Neural progenitor cell (in vitro differentiated cells): ENCODE data around the gene MYL10.

Experiments
- CTCF ChIP-seq: fragments of 200-600 bp; sonication (generic); IDR thresholded peaks from 2 replicates; pipeline ENCODE4 v1.5.1; 2017; ENCODE audit warnings: antibody characterized with exemption, mild to moderate bottlenecking
- EZH2 ChIP-seq: fragments of 200-600 bp; sonication (generic); IDR thresholded peaks from 2 replicates; pipeline ENCODE4 v1.6.1; 2017; ENCODE audit warnings: antibody characterized with exemption, mild to moderate bottlenecking, moderate library complexity
- EZH2phosphoT487 ChIP-seq: fragments of 200-600 bp; sonication (generic); IDR thresholded peaks from 2 replicates; pipeline ENCODE4 v1.6.1; 2017; ENCODE audit warnings: antibody characterized with exemption

DNA sequence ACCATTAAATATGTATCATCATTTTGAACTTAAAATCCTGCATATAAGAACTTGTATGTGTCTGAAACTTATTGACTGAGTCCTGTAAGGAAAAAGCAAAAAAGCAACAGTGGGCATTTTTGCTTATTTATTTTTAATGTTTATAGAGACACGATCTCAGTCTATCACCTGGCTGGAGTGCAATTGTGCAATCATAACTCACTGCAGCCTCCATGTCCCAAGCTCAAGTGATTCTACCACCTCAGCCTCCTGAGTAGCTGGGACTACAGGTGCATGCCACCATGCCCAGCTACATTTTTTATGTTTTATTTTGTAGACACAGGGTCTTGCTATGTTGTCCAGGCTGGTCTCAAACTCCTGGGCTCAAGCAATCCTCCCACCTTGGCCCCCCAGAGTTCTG is 32.2 kb downstream of the MYL10 start:
- TF ChIP-seq CTCF: no peak
- no peak for TF ChIP-seq EZH2
- no peak for TF ChIP-seq EZH2phosphoT487
